IMR-90 (cell line): ENCODE results near the gene ANO1. TPM values are rescaled to one million over a fixed set of nuclear protein-coding genes. Genes with fewer than 3 reads are reported as not detected.

Experiments used
- ATAC-seq: fragments of 200-7000 bp; cut with Tn5 transposase; 2 replicates; pipeline ENCODE4 v1.9.1; 2020; ENCODE audit warnings: low read depth, mild to moderate bottlenecking, moderate library complexity
- BruUV-seq: library from RNA; stranded (reverse); fragments of 400-500 nt; replicated peaks from 2 replicates; lab custom pipeline; 2021; lab: Mats Ljungman, UMichigan
- CTCF ChIA-PET: fragments of 300-600 bp; formaldehyde crosslinking; extraction: SDS; loops from one replicate; lab custom pipeline; 2021; ENCODE audit warnings: antibody characterized with exemption; lab: Yijun Ruan, JAX
- POLR2A ChIA-PET: fragments of 300-600 bp; sonication (Branson Sonifier 250); formaldehyde crosslinking; loops from one replicate; lab custom pipeline; 2022; ENCODE audit warnings: antibody characterized with exemption; ENCODE audit not compliant: unreplicated experiment; lab: Charles Lee
- DNase-seq: peaks from one replicate; pipeline ENCODE4 v3.0.0; 2013
- H2AFZ ChIP-seq: replicated peaks from 2 replicates; pipeline ENCODE3; 2013; ENCODE audit warnings: low read length, mild to moderate bottlenecking; ENCODE audit not compliant: poor library complexity
- H2AK5ac ChIP-seq: 2 replicates; pipeline ENCODE4 v1.6.1; 2013; ENCODE audit warnings: low read depth, low read length, inconsistent platforms
- H2AK9ac ChIP-seq: replicated peaks from 2 replicates; pipeline ENCODE3; 2013; ENCODE audit warnings: mild to moderate bottlenecking, low read depth, low read length, moderate library complexity; ENCODE audit not compliant: poor library complexity
- H2BK120ac ChIP-seq: 2 replicates; pipeline ENCODE4 v1.6.1; 2013; ENCODE audit warnings: low read depth, low read length, inconsistent platforms
- H2BK15ac ChIP-seq: 3 replicates; pipeline ENCODE4 v1.6.1; 2013; ENCODE audit warnings: low read depth, low read length, inconsistent platforms
- H2BK20ac ChIP-seq: 2 replicates; pipeline ENCODE4 v1.6.1; 2013; ENCODE audit warnings: low read depth, mild to moderate bottlenecking, inconsistent platforms, low read length, moderate library complexity
- H2BK5ac ChIP-seq: 2 replicates; pipeline ENCODE4 v1.6.1; 2013; ENCODE audit warnings: mild to moderate bottlenecking, low read depth, low read length, inconsistent platforms; ENCODE audit not compliant: poor library complexity, severe bottlenecking
- H3K14ac ChIP-seq: replicated peaks from 2 replicates; pipeline ENCODE4 v1.6.1; 2013; ENCODE audit warnings: low read depth, low read length, inconsistent platforms
- H3K18ac ChIP-seq: 2 replicates; pipeline ENCODE4 v1.6.1; 2013; ENCODE audit warnings: low read depth, low read length, control low read depth
- H3K23ac ChIP-seq: 2 replicates; pipeline ENCODE4 v1.6.1; 2013; ENCODE audit warnings: low read depth, low read length, inconsistent platforms
- H3K27ac ChIP-seq: 2 replicates; pipeline ENCODE4 v1.5.1; 2013; ENCODE audit warnings: mild to moderate bottlenecking, control low read depth, low read length; ENCODE audit not compliant: insufficient read depth
- H3K27me3 ChIP-seq: 2 replicates; pipeline ENCODE4 v1.6.1; 2013; ENCODE audit warnings: low read length; ENCODE audit not compliant: control insufficient read depth, insufficient read depth
- H3K36me3 ChIP-seq: 2 replicates; pipeline ENCODE4 v1.6.1; 2013; ENCODE audit warnings: low read length, mixed read lengths; ENCODE audit not compliant: control insufficient read depth, insufficient read depth
- H3K4ac ChIP-seq: 2 replicates; pipeline ENCODE4 v1.6.1; 2013; ENCODE audit warnings: low read depth, low read length, inconsistent platforms
- H3K4me1 ChIP-seq: 2 replicates; pipeline ENCODE4 v1.6.1; 2013; ENCODE audit warnings: low read length, mixed read lengths; ENCODE audit not compliant: control insufficient read depth, insufficient read depth
- H3K4me2 ChIP-seq: 2 replicates; pipeline ENCODE4 v1.6.1; 2013; ENCODE audit warnings: low read depth, mild to moderate bottlenecking, control low read depth, low read length, moderate library complexity
- H3K4me3 ChIP-seq: 2 replicates; pipeline ENCODE4 v1.5.1; 2013; ENCODE audit warnings: low read depth, mild to moderate bottlenecking, control low read depth, low read length, moderate library complexity; ENCODE audit not compliant: insufficient read depth
- H3K56ac ChIP-seq: 2 replicates; pipeline ENCODE4 v1.6.1; 2013; ENCODE audit warnings: low read length, inconsistent platforms; ENCODE audit not compliant: insufficient read depth; ENCODE audit errors: extremely low read depth
- H3K79me1 ChIP-seq, 2 experiments: 2 replicates each; pipeline ENCODE4 v1.6.1; 2013; ENCODE audit warnings: low read length in 2 of 2, inconsistent platforms in 1 of 2, low read depth in 1 of 2
- H3K9ac ChIP-seq: 2 replicates; pipeline ENCODE4 v1.6.1; 2013; ENCODE audit warnings: low read depth, low read length, control low read depth
- H3K9me1 ChIP-seq: 2 replicates; pipeline ENCODE4 v1.6.1; 2013; ENCODE audit warnings: low read length, inconsistent platforms; ENCODE audit not compliant: insufficient read depth
- H3K9me3 ChIP-seq: 2 replicates; pipeline ENCODE4 v1.6.1; 2013; ENCODE audit warnings: low read length; ENCODE audit not compliant: control insufficient read depth, insufficient read depth
- H4K20me1 ChIP-seq: 2 replicates; pipeline ENCODE4 v1.6.1; 2013; ENCODE audit warnings: low read length, inconsistent platforms; ENCODE audit not compliant: insufficient read depth
- H4K5ac ChIP-seq: 2 replicates; pipeline ENCODE4 v1.6.1; 2013; ENCODE audit warnings: mild to moderate bottlenecking, low read depth, low read length, control low read depth
- H4K8ac ChIP-seq, 2 experiments: 2 replicates each; pipeline ENCODE4 v1.6.1; 2013; ENCODE audit warnings: low read depth in 2 of 2, low read length in 2 of 2, control low read depth in 1 of 2, inconsistent platforms in 1 of 2
- H4K91ac ChIP-seq: 2 replicates; pipeline ENCODE4 v1.6.1; 2013; ENCODE audit warnings: low read depth, low read length, inconsistent platforms; ENCODE audit not compliant: insufficient read depth
- BHLHE40 ChIP-seq: fragments of 150-350 bp; IDR thresholded peaks from 2 replicates; pipeline ENCODE4 v1.6.1; 2016; ENCODE audit warnings: mild to moderate bottlenecking, low read depth, low read length
- CHD1 ChIP-seq: IDR thresholded peaks from 2 replicates; pipeline ENCODE4 v1.6.1; 2012; ENCODE audit warnings: low read depth, low read length, improper control_type of control experiment
- FOS ChIP-seq: fragments of 150-350 bp; IDR thresholded peaks from 2 replicates; pipeline ENCODE4 v1.6.1; 2016; ENCODE audit warnings: low read depth, low read length
- MXI1 ChIP-seq: IDR thresholded peaks from 2 replicates; pipeline ENCODE4 v1.6.1; 2012; ENCODE audit warnings: low read depth, mild to moderate bottlenecking, low read length, moderate library complexity, borderline replicate concordance
- RCOR1 ChIP-seq: IDR thresholded peaks from 2 replicates; pipeline ENCODE4 v1.6.1; 2012; ENCODE audit warnings: mild to moderate bottlenecking, low read length, improper control_type of control experiment; ENCODE audit not compliant: insufficient replicate concordance
- RFX5 ChIP-seq: IDR thresholded peaks from 2 replicates; pipeline ENCODE4 v1.8.0; 2012; ENCODE audit warnings: low read depth, mild to moderate bottlenecking, low read length, moderate library complexity
- WGBS, 2 experiments: methylation state at CpG; one replicate each; pipeline versions ENCODE4 v1.1.5 to v1.1.7; 2013; ENCODE audit warnings: missing lambda C conversion rate in 2 of 2; ENCODE audit not compliant: insufficient read length in 1 of 2; ENCODE audit errors: extremely low coverage in 2 of 2; 5-methylcytosine and 5-hydroxymethylcytosine counted together
- dilution Hi-C: fragments of 300-500 bp; cut with HindIII; formaldehyde crosslinking; loops from one replicate; pipeline ENCODE4 v1.14.3; 2018; ENCODE audit warnings: low sequenced_read_pairs; ENCODE audit not compliant: unreplicated experiment
- in situ Hi-C: fragments of 300-500 bp; cut with MboI; formaldehyde crosslinking; loops from 3 replicates; pipeline ENCODE4 v1.14.3; 2019; ENCODE audit warnings: low sequenced_read_pairs, inconsistent platforms, mixed read lengths
- intact Hi-C: fragments of 100-400 bp; cut with micrococcal nuclease; formaldehyde crosslinking; loops from 2 replicates; pipeline ENCODE4 v1.10.0; 2022
- polyA plus RNA-seq, 3 experiments: library from polyadenylated mRNA; depleted of rRNA; stranded (reverse); fragments of >200 nt; gene quantifications; 2 replicates each; pipeline ENCODE4 v1.2.3, GENCODE V29; 2012; ENCODE audit warnings: low replicate concordance in 1 of 3
- total RNA-seq: library from RNA; depleted of rRNA; stranded (reverse); fragments of >200 nt; gene quantifications from 2 replicates; pipeline ENCODE4 v1.2.3, GENCODE V29; 2012

ANO1 gene
- total and polyA plus RNA-seq, 2 of the 4 experiments (the other 2 are of a cell fraction), result 4.1 to 10.7 TPM

- Histone ChIP-seq H3K27ac (no peak overlapping the region), H2BK120ac (no peak overlapping the region), H3K36me3 (peaks cover 4% of the 10 kb centered on the region; the same call in 1 of the 2 replicates), H3K23ac (no peak overlapping the region), H3K27me3 (no peaks in the 10 kb centered on the region), H3K9me1 (no peaks in the 10 kb centered on the region), H3K9me3 (no peaks in the 10 kb centered on the region), H2AK9ac (no peak overlapping the region), H4K91ac (no peak overlapping the region), H4K5ac (no peak overlapping the region), H2BK5ac (no peak overlapping the region), H3K4me3 (no peak overlapping the region), H2AK5ac (no peak overlapping the region), H3K56ac (no peak overlapping the region), H3K9ac (no peak overlapping the region), H2BK20ac (no peak overlapping the region), H4K20me1 (no peaks in the 10 kb centered on the region), H2BK15ac (no peak overlapping the region), H3K79me1 (no peaks in the 10 kb centered on the region), H2AFZ (no peak overlapping the region), H3K4me1 (peaks cover 1% of the 10 kb centered on the region; the same call in 1 of the 2 replicates), H3K18ac (no peak overlapping the region), H3K4me2 (no peak overlapping the region), H4K8ac (no peak overlapping the region), H3K4ac (no peak overlapping the region), H3K14ac (no peak overlapping the region)
- no peak for TF ChIP-seq RFX5
- TF ChIP-seq RCOR1, result no peak
- TF ChIP-seq CHD1, result no peak
- no peak for TF ChIP-seq MXI1
- TF ChIP-seq FOS, result no peak
- no peak for TF ChIP-seq BHLHE40
- ATAC-seq, result no peak
- WGBS, 2 experiments, result no CpG with 5 or more reads among the region's 7 CpGs
- intact Hi-C loops, result no loop called here
- in situ Hi-C loops, result no loop called here
- no peak for DNase-seq
- POLR2A ChIA-PET, result no interaction called here
- dilution Hi-C loops, result loop anchor here (25.0 kb wide), 1 partner anchor 241 kb away; no protein-coding TSS in a partner anchor
- BruUV-seq, result no TSS peak
- CTCF ChIA-PET, result no interaction called here
Measured at GRCh38 chr11:70153133-70153727, 75.1 kb downstream of the ANO1 start.
